HFF-Myc (cell line): ENCODE measurements around the gene ZBTB32.
A peak's percentile ranks its signal among the peaks of the same experiment; 100 is the strongest.

ENCODE experiments used
- DNase-seq: peaks from one replicate; pipeline ENCODE4 v3.0.0-alpha.2; 2011; ENCODE audit warnings: low read depth; ENCODE audit errors: extremely low read depth
- H3K4me3 ChIP-seq: replicated peaks from 2 replicates; pipeline ENCODE4 v1.5.1; 2011; ENCODE audit warnings: low read depth, mild to moderate bottlenecking, control low read depth, low read length
- TF ChIP-seq, protein P1 (sequence below): IDR thresholded peaks from 2 replicates; pipeline ENCODE4 v1.5.1; 2012; ENCODE audit warnings: mild to moderate bottlenecking, low read depth, low read length, control low read depth; ENCODE audit errors: missing control alignments

ZBTB32 gene

DNA sequence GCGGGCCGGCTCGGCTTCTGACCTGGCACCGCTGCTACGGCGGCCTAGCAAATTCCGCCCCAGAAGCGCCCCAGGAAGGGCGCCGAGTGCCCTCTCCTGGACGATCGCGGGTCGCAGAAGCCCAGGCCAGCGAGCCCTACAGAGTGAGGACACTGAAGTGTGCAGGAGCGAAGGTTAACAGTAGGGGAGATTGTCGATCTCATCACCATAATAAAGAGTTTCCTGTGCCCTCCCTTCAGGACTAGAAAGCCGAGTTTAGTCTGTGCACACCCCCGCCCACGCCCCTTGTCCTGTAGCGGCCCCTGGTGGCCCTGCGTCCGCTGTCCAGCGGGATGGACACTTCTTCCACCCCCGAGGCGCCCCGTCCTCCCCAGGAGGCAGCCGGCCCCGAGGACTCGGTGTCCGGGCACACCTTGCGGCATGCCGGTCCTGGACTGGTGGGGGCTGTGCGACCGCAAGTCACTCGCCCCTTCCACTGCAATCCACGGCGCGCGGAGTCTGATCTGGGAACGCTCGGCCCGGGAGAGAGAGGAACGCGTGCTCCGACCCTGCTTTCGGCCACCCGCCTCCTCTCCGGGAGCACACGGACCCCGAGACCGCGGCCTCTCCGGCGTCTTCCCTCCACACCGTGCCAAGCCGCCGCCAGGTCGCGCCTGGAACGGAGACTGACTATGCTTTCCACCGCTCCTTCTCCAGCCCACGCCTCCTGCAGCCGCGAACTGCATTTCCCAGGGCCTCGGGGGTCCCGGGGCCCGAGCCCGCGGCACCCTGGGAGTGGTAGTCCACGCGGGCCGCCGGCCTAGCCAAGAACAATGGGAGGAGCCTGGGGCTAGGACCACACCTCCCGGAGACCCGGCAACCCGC lies 12.7 kb downstream of the ZBTB32 start:
- TF ChIP-seq, protein P1, sequence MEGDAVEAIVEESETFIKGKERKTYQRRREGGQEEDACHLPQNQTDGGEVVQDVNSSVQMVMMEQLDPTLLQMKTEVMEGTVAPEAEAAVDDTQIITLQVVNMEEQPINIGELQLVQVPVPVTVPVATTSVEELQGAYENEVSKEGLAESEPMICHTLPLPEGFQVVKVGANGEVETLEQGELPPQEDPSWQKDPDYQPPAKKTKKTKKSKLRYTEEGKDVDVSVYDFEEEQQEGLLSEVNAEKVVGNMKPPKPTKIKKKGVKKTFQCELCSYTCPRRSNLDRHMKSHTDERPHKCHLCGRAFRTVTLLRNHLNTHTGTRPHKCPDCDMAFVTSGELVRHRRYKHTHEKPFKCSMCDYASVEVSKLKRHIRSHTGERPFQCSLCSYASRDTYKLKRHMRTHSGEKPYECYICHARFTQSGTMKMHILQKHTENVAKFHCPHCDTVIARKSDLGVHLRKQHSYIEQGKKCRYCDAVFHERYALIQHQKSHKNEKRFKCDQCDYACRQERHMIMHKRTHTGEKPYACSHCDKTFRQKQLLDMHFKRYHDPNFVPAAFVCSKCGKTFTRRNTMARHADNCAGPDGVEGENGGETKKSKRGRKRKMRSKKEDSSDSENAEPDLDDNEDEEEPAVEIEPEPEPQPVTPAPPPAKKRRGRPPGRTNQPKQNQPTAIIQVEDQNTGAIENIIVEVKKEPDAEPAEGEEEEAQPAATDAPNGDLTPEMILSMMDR: peak; percentile 86
- peak; percentile 83 for DNase-seq
- H3K4me3 ChIP-seq: peak overlapping the region; percentile 84

DNA sequence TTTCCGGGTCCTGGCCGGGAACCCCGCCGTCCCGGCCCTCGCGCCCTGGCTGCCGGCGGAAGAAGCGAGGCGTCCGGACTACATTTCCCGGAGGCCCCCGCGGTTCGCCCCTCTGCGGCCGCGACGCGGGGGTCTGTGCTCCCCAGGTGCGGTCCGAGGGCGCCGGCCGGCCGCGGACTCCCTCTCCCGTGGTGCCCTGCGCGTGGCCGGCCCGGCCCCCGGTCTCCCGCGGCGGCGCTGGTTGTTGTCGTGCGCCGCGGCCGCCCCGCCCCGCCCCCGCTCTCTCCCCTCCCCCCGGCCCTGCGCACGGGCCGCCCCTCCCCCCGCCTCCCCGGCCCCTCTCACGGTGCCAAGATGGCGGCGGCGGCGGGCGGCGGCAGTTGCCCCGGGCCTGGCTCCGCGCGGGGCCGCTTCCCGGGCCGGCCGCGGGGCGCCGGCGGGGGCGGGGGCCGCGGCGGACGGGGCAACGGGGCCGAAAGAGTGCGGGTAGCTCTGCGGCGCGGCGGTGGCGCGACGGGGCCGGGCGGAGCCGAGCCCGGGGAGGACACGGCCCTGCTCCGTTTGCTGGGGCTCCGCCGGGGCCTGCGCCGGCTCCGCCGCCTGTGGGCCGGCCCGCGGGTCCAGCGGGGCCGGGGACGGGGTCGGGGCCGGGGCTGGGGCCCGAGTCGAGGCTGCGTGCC lies 13.4 kb downstream of the ZBTB32 start, which contains the start of gene KMT2B:
TSS of gene KMT2B (plus strand) at position 339 of the 680 bp plus-strand sequence. CDS start at position 355, 16 bp downstream.
- H3K4me3 ChIP-seq: peak within 1 kb of the TSS; percentile 84
- DNase-seq: no peak
- TF ChIP-seq, protein P1: no peak

DNA sequence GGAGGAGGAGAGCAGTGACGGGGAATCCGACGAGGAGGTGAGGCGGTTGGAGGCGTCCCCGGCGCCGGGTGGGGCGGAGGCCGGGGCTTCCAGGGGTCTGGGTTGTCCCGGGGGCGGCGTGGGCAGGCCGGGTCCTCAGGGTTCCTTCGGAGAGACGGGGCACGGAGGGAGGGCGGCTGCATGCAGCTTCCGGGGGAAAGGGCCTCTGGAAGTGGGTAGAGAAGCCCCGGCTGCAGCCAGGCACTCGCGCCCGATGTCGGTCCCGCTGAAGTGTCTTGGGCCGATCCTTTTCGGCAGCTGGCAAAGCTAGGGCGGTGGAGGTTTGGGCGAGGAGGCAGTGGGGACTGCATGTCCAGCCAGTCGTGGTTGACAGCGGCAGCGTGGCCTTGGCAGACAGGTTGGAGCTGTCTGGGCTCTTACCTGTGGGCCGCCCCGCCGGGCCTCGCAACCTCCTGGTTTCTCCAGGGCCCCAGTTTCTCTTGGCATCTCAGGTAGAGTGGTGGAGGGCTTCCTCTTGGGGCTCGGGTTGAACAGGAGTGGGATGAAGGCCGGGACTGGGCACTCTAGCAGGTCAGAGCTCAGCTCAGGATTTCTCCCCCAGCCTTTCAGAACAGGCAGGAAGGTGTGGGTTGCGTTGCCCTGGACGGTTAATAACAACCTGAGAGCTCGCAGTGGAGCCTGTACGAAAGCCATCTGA lies 14.1 kb downstream of the ZBTB32 start:
- DNase-seq: no peak
- TF ChIP-seq, protein P1: no peak
- H3K4me3 ChIP-seq: peak overlapping the region; percentile 83

DNA sequence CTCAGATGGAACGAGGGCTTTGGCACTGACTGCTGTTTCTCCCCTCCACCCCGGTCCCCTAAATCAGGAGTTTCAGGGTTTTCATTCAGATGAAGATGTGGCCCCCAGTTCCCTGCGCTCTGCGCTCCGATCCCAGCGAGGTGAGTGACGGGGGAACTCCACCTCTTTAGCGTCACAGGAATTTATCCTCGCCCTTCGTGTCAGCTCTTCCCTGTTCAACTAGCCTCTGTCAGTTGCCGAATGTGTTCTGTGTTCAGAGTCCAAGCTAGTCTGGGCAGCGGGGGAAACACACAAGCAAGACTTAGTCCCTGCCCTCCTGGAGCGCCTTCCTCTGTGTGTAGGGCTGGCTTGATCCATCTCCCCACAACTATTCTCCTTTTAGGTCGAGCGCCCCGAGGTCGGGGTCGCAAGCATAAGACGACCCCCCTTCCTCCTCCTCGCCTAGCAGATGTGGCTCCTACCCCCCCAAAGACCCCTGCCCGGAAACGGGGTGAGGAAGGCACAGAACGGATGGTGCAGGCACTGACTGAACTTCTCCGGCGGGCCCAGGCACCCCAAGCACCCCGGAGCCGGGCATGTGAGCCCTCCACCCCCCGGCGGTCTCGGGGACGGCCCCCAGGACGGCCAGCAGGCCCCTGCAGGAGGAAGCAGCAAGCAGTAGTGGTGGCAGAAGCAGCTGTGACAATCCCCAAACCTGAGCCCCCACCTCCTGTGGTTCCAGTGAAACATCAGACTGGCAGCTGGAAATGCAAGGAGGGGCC lies 15.2 kb downstream of the ZBTB32 start:
- no peak for DNase-seq
- TF ChIP-seq, protein P1: no peak
- peak overlapping the region; percentile 83 for H3K4me3 ChIP-seq

DNA sequence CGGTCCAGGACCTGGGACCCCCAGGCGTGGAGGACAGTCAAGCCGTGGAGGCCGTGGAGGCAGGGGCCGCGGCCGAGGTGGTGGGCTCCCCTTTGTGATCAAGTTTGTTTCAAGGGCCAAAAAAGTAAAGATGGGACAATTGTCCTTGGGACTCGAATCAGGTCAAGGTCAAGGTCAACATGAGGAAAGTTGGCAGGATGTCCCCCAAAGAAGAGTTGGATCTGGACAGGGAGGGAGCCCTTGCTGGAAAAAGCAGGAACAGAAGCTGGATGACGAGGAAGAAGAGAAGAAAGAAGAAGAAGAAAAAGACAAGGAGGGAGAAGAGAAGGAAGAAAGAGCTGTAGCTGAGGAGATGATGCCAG lies 15.8 kb downstream of the ZBTB32 start:
- no peak overlapping the region for H3K4me3 ChIP-seq
- TF ChIP-seq, protein P1: no peak
- DNase-seq: no peak

DNA sequence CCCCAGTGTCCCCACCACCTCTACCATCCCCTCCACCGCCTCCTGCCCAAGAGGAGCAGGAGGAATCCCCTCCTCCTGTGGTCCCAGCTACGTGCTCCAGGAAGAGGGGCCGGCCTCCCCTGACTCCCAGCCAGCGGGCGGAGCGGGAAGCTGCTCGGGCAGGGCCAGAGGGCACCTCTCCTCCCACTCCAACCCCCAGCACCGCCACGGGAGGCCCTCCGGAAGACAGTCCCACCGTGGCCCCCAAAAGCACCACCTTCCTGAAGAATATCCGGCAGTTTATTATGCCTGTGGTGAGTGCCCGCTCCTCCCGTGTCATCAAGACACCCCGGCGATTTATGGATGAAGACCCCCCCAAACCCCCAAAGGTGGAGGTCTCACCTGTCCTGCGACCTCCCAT lies 16.3 kb downstream of the ZBTB32 start:
- no peak for DNase-seq
- TF ChIP-seq, protein P1: no peak
- no peak overlapping the region for H3K4me3 ChIP-seq
